GM23338 (cell line): ENCODE data around the gene ZNF587B. TPM values are rescaled to one million over a fixed set of nuclear protein-coding genes. Genes with fewer than 3 reads are reported as not detected.

ENCODE experiments used
- ATAC-seq: fragments of 200-7000 bp; cut with Tn5 transposase; 3 replicates; pipeline ENCODE4 v1.9.1; 2020
- DNase-seq: peaks from one replicate; pipeline ENCODE4 v3.0.0-alpha.2; 2015; ENCODE audit warnings: low spot score
- H2AFZ ChIP-seq: fragments of 200-600 bp; sonication (generic); 2 replicates; pipeline ENCODE4 v1.8.0; 2016; ENCODE audit warnings: antibody characterized with exemption, mild to moderate bottlenecking, moderate library complexity
- H3F3A ChIP-seq: fragments of 200-600 bp; sonication (generic); replicated peaks from 2 replicates; pipeline ENCODE4 v1.8.0; 2017; ENCODE audit warnings: antibody characterized with exemption, mixed run types, low read depth
- H3K27ac ChIP-seq: fragments of 200-600 bp; sonication (generic); 2 replicates; pipeline ENCODE4 v1.6.1; 2016; ENCODE audit warnings: low read depth
- H3K27me3 ChIP-seq: fragments of 200-600 bp; sonication (generic); 2 replicates; pipeline ENCODE4 v1.8.0; 2016; ENCODE audit warnings: mild to moderate bottlenecking, mixed run types, moderate library complexity; ENCODE audit not compliant: insufficient read depth
- H3K36me3 ChIP-seq: fragments of 200-600 bp; sonication (generic); 2 replicates; pipeline ENCODE4 v1.8.0; 2016; ENCODE audit warnings: mild to moderate bottlenecking; ENCODE audit not compliant: insufficient read depth
- H3K4me1 ChIP-seq: fragments of 200-600 bp; sonication (generic); 2 replicates; pipeline ENCODE4 v1.8.0; 2016; ENCODE audit warnings: mild to moderate bottlenecking, moderate library complexity; ENCODE audit not compliant: insufficient read depth
- H3K4me2 ChIP-seq: fragments of 200-600 bp; sonication (generic); 2 replicates; pipeline ENCODE4 v1.7.1; 2017; ENCODE audit warnings: mixed run types
- H3K4me3 ChIP-seq: fragments of 200-600 bp; sonication (generic); 2 replicates; pipeline ENCODE4 v1.6.1; 2016; ENCODE audit warnings: mixed run types
- H3K79me2 ChIP-seq: fragments of 200-600 bp; sonication (generic); replicated peaks from 2 replicates; pipeline ENCODE4 v1.8.0; 2017; ENCODE audit warnings: mild to moderate bottlenecking; ENCODE audit not compliant: insufficient read depth
- H3K9me2 ChIP-seq: fragments of 200-600 bp; sonication (generic); 2 replicates; pipeline ENCODE4 v1.8.0; 2017; ENCODE audit not compliant: insufficient read depth
- H4K20me1 ChIP-seq: fragments of 200-600 bp; sonication (generic); replicated peaks from 2 replicates; pipeline ENCODE4 v1.8.0; 2017; ENCODE audit warnings: mild to moderate bottlenecking; ENCODE audit not compliant: insufficient read depth
- H3K27ac Mint-ChIP-seq: 2 replicates; pipeline ENCODE4 v1.8.0; 2020; ENCODE audit warnings: inconsistent platforms, mild to moderate bottlenecking, moderate library complexity, mixed read lengths
- H3K27me3 Mint-ChIP-seq: 3 replicates; pipeline ENCODE4 v1.8.0; 2022; ENCODE audit warnings: low read depth, mild to moderate bottlenecking, moderate library complexity, mixed read lengths, inconsistent platforms; ENCODE audit not compliant: insufficient read depth, poor library complexity
- H3K36me3 Mint-ChIP-seq: 3 replicates; pipeline ENCODE4 v1.8.0; 2021; ENCODE audit warnings: low read depth, mild to moderate bottlenecking, inconsistent platforms, moderate library complexity, mixed read lengths
- H3K4me1 Mint-ChIP-seq: 3 replicates; pipeline ENCODE4 v1.8.0; 2020; ENCODE audit warnings: mild to moderate bottlenecking, inconsistent platforms, mixed read lengths
- H3K4me3 Mint-ChIP-seq: 3 replicates; pipeline ENCODE4 v1.8.0; 2021; ENCODE audit warnings: moderate library complexity, mild to moderate bottlenecking, inconsistent platforms, mixed read lengths
- H3K9me3 Mint-ChIP-seq: 3 replicates; pipeline ENCODE4 v1.8.0; 2020; ENCODE audit warnings: moderate library complexity, mild to moderate bottlenecking, inconsistent platforms, mixed read lengths
- CREB1 ChIP-seq: fragments of 250-450 bp; sonication (Bioruptor Pico); IDR thresholded peaks from 2 replicates; pipeline ENCODE4 v1.5.0; 2020; ENCODE audit warnings: low read depth, mild to moderate bottlenecking, moderate library complexity
- CTCF ChIP-seq, 2 experiments: fragments of 200-600 bp in 1 of 2; sonication (generic) in 1 of 2; conservative IDR thresholded peaks; 2 replicates each; pipeline versions ENCODE4 v1.5.1 to v1.6.1; 2016 to 2017; ENCODE audit warnings: antibody characterized with exemption in 2 of 2, low read depth in 2 of 2, mild to moderate bottlenecking in 2 of 2, moderate library complexity in 1 of 2
- ETS1 ChIP-seq: IDR thresholded peaks from 2 replicates; pipeline ENCODE4 v1.6.1; 2016; ENCODE audit warnings: antibody characterized with exemption
- EZH2 ChIP-seq: fragments of 200-600 bp; sonication (generic); IDR thresholded peaks from one replicate; pipeline ENCODE4 v1.8.0; 2017; ENCODE audit warnings: antibody characterized with exemption, mild to moderate bottlenecking, low read depth; ENCODE audit not compliant: unreplicated experiment
- EZH2phosphoT487 ChIP-seq: fragments of 200-600 bp; sonication (generic); IDR thresholded peaks from one replicate; pipeline ENCODE4 v1.8.1; 2018; ENCODE audit warnings: antibody characterized with exemption; ENCODE audit not compliant: unreplicated experiment
- NANOG ChIP-seq: IDR thresholded peaks from 2 replicates; pipeline ENCODE4 v1.6.1; 2016; ENCODE audit warnings: antibody characterized with exemption, borderline replicate concordance
- POLR2AphosphoS5 ChIP-seq: IDR thresholded peaks from 2 replicates; pipeline ENCODE4 v1.6.1; 2016; ENCODE audit warnings: antibody characterized with exemption, low read depth
- REST ChIP-seq: IDR thresholded peaks from one replicate; pipeline ENCODE4 v1.6.1; 2018; ENCODE audit warnings: antibody characterized with exemption; ENCODE audit not compliant: unreplicated experiment
- STAT1 ChIP-seq: IDR thresholded peaks from one replicate; pipeline ENCODE4 v1.6.1; 2016; ENCODE audit warnings: antibody characterized with exemption; ENCODE audit not compliant: unreplicated experiment
- ZNF114 ChIP-seq: fragments of 250-450 bp; sonication (Bioruptor Pico); IDR thresholded peaks from 2 replicates; pipeline ENCODE4 v1.5.0; 2020; ENCODE audit warnings: mild to moderate bottlenecking, moderate library complexity
- ZNF462 ChIP-seq: fragments of 250-450 bp; sonication (Bioruptor Pico); IDR thresholded peaks from 2 replicates; pipeline ENCODE4 v1.5.0; 2020; ENCODE audit warnings: mild to moderate bottlenecking, moderate library complexity
- polyA plus RNA-seq: library from polyadenylated mRNA; unstranded; fragments of >200 nt; fragmentation: Nextera tagmentation; extraction: Ambion mirVana; gene quantifications from 2 replicates; pipeline ENCODE4 v1.2.1, GENCODE V29; 2016
- total RNA-seq: library from RNA; depleted of rRNA; stranded (reverse); fragments of >200 nt; shearing (Covaris generic); gene quantifications from 2 replicates; pipeline ENCODE4 v1.2.3, GENCODE V29; 2014

Gene ZNF587B
- total and polyA plus RNA-seq, 2 experiments from 2014 or later, result 16.6 to 62.0 TPM

GRCh38 chr19:57800696-57801095 lies 29.4 kb upstream of the ZNF587B start (continued):
- no peak for TF ChIP-seq REST
- no peak for TF ChIP-seq EZH2
- TF ChIP-seq ZNF114 (CRISPR knock-in tag), result no peak
- no peak for TF ChIP-seq STAT1
- TF ChIP-seq EZH2phosphoT487, result no peak
- no peak for TF ChIP-seq NANOG
- TF ChIP-seq CREB1 (CRISPR knock-in tag), result no peak
- no peak for TF ChIP-seq ETS1
- TF ChIP-seq CTCF (conservative IDR thresholded peaks at IDR 0.05; ENCODE audit: low read depth in 2 of 2), result no peak
- no peak for TF ChIP-seq POLR2AphosphoS5

- Histone ChIP-seq H3K4me3 (peak overlapping the region; percentile 27; the same call in 1 of the 2 replicates), H3K4me1 (peaks cover 36% of the 10 kb centered on the region), H3K27me3 (no peaks in the 10 kb centered on the region), H3K4me2 (peak overlapping the region; percentile 6), H3K79me2 (peaks cover 6% of the 10 kb centered on the region; the same call in 1 of the 2 replicates), H2AFZ (no peak overlapping the region), H3K9me2 (no peaks in the 10 kb centered on the region), H3K36me3 (no peaks in the 10 kb centered on the region), H3K27ac (peak overlapping the region; percentile 100), H3F3A (peaks cover 4% of the 10 kb centered on the region; the same call in 1 of the 2 replicates), H4K20me1 (no peaks in the 10 kb centered on the region)
- ATAC-seq (peak; percentile 9; the same call in 1 of the 3 replicates), DNase-seq (peak; percentile 55)
- Mint-ChIP-seq H3K27ac (peak overlapping the region; percentile 79), H3K9me3 (no peaks in the 10 kb centered on the region), H3K36me3 (peaks cover 16% of the 10 kb centered on the region), H3K4me3 (peak overlapping the region; percentile 52), H3K4me1 (peaks cover 52% of the 10 kb centered on the region), H3K27me3 (peaks cover 10% of the 10 kb centered on the region)
- TF ChIP-seq ZNF462 (CRISPR knock-in tag), result 0 out of 2 replicates have a peak, but pooled peaks have one; percentile 23
Observed at GRCh38 chr19:57802269-57802668, 27.8 kb upstream of the ZNF587B start.
